ENCODE data around the gene ZFHX2. TPM values are rescaled to one million over a fixed set of nuclear protein-coding genes. Genes with fewer than 3 reads are reported as not detected.
"Not testable (repeated sequence)": the region's sequence is repeated elsewhere in the genome, so short reads cannot be mapped to it uniquely, and the experiment has no call there.

The ZFHX2 gene
- total RNA-seq, 1 donor, result 0.36 TPM

DNA sequence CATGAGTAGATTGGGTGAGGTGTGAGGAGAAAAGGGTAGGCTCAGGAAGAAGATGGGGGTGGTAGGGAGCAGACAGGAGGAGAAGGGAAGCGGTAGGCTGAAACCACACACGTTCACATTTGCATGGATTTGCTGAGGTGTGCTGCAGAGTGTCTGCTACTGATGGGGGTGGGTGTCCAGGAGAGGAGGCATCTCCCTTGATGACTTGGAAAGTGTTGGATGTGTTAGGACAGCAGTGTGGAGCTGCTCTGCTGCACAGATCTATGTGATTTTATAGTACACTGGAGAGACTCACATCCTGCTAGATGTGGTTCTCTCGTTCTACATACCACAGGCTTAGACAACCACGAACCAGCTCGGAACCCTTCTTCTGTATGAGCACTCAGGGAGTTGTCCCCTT, 9.3 kb downstream of the ZFHX2 start:
- TF ChIP-seq, protein P1, sequence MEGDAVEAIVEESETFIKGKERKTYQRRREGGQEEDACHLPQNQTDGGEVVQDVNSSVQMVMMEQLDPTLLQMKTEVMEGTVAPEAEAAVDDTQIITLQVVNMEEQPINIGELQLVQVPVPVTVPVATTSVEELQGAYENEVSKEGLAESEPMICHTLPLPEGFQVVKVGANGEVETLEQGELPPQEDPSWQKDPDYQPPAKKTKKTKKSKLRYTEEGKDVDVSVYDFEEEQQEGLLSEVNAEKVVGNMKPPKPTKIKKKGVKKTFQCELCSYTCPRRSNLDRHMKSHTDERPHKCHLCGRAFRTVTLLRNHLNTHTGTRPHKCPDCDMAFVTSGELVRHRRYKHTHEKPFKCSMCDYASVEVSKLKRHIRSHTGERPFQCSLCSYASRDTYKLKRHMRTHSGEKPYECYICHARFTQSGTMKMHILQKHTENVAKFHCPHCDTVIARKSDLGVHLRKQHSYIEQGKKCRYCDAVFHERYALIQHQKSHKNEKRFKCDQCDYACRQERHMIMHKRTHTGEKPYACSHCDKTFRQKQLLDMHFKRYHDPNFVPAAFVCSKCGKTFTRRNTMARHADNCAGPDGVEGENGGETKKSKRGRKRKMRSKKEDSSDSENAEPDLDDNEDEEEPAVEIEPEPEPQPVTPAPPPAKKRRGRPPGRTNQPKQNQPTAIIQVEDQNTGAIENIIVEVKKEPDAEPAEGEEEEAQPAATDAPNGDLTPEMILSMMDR (IDR thresholded peaks at IDR 0.05; ENCODE audit: insufficient read depth, low read length), result no peak
- H3K4me3 ChIP-seq (ENCODE audit: low read depth, low read length), result no peak overlapping the region
- DNase-seq (ENCODE audit: low read depth), result no peak

DNA sequence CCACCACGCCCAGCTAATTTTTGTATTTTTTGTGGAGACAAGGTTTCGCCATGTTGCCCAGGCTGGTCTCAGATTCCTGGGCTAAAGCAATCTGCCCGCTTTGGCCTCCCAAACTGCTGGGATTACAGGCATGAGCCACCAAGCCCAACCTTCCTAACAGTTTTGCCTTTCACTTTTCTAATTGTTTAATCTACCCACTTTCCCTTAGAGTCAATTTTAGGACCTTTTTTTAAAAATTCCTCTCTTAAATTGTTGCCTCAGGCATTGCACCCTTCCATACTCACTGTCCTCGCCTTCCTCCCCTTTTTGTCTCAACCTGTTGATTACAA, 11.5 kb downstream of the ZFHX2 start:
- TF ChIP-seq, protein P1 (IDR thresholded peaks at IDR 0.05; ENCODE audit: insufficient read depth, low read length), result no peak
- H3K4me3 ChIP-seq (ENCODE audit: low read depth, low read length), result no peak overlapping the region
- DNase-seq (ENCODE audit: low read depth), result no peak

DNA sequence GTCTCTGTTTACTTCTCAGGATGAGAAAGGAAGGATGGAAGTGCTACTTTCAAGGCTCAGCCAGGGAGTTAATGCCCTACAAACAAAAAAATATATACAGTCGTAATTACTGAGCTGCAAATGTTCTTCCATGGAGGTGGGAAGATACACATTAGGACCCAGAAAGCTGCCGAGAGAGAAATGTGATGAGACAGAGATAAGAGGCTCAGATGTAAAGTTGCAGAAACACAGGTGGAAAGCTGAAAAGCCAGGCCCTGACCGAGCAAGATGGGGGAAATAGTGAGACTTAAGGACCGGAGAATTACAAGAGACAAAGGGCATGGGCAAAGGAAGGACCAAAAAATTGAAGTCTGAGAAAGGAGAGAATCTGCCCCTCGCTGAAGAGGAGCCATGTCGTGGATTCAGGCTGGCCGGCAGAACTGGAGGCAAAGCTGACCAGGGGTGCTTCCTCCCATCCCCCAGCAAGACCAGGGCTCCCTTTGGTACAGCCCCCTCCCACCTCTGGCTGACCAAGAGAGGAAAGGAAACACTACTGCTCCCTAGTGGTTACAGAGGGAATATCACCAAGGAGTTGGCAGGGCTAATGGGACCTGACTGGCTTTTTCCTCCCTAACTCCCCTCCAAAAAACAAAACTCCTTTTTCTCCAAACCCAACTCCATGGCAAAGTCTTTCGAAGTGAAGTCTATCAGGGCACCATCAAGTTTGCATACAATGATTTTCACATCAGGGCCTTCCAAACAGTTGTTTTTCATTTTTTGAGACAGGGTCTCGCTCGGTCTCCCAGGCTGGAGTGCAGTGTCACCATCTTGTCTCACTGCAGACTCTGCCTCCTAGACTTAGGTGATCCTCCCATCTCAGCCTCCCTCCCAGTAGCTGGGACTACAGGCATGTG, 12.1 kb downstream of the ZFHX2 start:
- TF ChIP-seq, protein P1 (IDR thresholded peaks at IDR 0.05; ENCODE audit: insufficient read depth, low read length), result peak; percentile 73
- DNase-seq (ENCODE audit: low read depth), result peak; percentile 39

DNA sequence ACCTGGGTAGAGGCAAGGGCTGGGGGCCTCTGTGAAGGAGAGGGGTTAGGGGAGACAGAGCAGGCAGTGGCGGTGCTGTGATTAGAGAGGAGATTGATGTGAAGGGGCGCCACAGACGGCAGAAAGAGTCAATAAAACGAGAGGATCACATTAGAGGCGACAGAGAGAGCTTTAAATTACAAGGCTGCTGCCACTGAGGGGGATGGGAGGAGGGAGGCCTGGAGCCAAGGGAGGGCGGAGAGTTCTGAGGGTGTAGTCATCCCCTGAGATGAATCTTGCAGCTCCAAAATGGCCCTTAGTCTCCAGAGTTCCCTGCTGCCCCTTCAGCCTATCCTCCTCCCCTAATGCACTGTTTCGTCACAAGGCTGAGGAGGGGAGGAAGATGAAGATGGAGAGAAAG, 12.8 kb downstream of the ZFHX2 start:
- TF ChIP-seq, protein P1 (IDR thresholded peaks at IDR 0.05; ENCODE audit: insufficient read depth, low read length), result no peak
- no peak overlapping the region for H3K4me3 ChIP-seq (ENCODE audit: low read depth, low read length)
- DNase-seq (ENCODE audit: low read depth), result peak; percentile 27

More for the DNA sequence above, 12.1 kb downstream of the ZFHX2 start:
- H3K4me3 ChIP-seq (ENCODE audit: low read depth, low read length), result no peak overlapping the region

DNA sequence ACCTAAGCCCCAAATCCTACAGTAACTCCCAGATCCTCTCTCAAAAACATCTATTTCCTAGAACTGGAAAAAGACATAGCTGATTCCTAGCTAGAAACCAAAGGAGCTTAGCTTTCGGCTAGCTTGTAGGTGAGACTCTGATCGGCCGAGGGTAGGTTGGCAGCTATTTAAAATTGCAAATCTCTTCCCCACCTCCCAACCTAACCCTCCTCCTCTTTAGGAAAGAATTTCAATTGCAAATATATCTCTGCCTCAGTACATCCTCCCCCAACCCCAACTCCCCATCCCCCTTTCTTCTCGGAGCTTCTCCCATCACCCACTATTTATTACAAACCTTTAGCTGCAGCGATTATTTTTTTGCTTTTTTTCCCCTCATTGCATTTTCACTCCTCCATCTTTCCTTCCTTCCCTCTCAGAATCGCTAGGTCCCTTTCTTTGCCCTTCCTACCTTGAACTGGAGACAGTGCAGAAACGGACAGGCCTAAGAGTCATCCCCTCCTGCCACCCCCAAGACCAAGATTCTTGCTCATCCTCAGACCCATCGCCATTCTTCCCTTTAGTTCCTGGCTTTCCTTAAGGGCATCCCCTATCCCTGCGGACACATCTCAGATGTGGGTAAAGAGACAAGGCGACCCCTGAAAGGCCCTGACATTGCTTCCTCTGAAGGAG, 13.4 kb downstream of the ZFHX2 start:
- TF ChIP-seq, protein P1 (IDR thresholded peaks at IDR 0.05; ENCODE audit: insufficient read depth, low read length), result no peak
- no peak for DNase-seq (ENCODE audit: low read depth)

DNA sequence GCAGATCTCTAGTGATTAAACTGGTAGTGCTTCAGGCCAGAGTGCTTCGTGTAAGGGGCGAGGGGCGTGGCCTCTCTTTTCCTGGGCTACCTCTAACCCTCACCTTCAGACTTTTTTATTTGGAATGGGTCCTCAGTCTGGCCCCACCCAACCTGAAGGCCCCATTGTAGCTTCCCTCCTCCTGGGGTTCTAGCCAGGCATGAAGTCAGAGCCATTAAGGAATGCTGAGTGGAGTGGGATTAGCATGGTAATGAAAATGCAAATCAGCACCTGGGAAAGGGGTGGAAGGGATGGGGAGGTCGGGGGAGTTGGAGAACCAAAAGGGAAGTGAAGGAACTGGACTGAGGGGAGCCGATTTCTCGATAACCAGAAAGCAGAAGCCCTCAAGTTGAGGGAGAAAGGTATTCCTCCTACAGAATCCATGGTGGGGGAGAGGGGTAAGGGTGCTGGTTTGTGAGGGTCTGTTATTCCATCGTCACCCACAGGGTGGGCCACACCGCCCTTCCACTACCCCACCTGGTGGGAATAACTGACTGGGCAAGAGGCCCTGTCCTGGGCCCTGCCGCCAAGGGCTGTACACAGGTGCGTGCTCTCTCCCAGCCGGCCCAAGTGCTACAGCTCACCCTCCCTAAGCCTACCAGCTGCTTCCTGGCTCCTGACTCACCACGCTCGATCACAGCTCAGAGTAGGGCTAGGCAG, 14.1 kb downstream of the ZFHX2 start:
- TF ChIP-seq, protein P1 (IDR thresholded peaks at IDR 0.05; ENCODE audit: insufficient read depth, low read length), result no peak
- no peak overlapping the region for H3K4me3 ChIP-seq (ENCODE audit: low read depth, low read length)
- DNase-seq (ENCODE audit: low read depth), result no peak

More for the DNA sequence above, 13.4 kb downstream of the ZFHX2 start:
- H3K4me3 ChIP-seq (ENCODE audit: low read depth, low read length), result no peak overlapping the region

DNA sequence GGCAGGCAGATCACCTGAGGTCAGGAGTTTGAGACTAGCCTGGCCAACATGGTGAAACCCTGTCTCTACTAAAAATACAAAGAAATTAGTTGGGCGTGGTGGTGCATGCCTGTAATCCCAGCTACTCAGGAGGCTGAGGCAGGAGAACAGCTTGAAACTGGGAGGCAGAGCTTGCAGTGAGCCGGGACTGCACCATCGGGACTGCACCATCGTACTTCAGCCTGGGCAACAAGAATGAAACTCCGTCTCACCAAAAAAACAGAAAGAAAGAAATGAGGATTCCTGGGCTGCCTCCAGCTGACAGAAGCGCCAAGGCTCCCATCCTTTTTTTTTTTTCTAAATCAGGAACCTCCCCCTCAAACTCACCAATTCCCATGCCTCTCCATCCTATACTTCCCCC, 14.7 kb downstream of the ZFHX2 start:
- H3K4me3 ChIP-seq (ENCODE audit: low read depth, low read length); DNase-seq (ENCODE audit: low read depth): not testable (repeated sequence)

All from fibroblast of the aortic adventitia (primary cell).